ENCODE measurements around the gene PCSK9. TPM values are rescaled to one million over a fixed set of nuclear protein-coding genes. Genes with fewer than 3 reads are reported as not detected.
"Not testable (repeated sequence)": the region's sequence is repeated elsewhere in the genome, so short reads cannot be mapped to it uniquely, and the experiment has no call there.

Gene PCSK9
- total RNA-seq, 1 experiment from 2014 or later: 0.04 TPM

DNA sequence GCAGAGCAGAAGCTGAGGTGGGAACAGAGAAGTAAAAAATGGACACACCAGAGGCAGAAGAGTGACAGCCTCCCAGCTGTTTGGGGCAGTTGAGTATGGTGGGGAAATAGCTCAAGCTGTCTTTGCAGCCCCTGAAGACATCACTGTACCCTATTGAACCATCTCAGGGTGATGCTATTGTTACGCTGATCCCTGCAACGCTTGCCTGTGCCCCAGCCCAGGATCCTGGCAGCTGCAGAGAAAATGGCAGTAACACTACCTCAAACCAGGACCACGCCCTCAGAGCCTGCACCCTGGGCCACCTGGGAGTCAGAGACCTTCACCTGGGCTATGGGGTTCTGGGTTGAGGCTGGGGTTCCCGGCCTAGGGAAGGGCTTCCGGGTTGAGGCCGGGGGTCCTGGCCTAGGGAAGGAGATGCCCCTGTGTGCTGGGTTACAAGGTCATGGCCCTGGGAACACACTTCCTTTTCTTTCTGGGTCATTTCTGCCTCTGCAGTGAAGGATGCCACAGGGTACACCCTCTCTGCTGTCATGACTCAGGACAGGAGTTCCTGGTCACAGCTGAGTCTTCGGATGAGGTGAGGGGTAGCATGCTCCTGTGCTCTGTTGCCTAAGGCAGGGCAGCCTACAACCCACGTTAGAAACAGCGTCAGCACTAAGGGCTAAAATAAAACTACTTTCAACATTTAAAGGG is 29.0 kb upstream of the PCSK9 start:
- DNase-seq (ENCODE audit: low spot score): no peak

DNA sequence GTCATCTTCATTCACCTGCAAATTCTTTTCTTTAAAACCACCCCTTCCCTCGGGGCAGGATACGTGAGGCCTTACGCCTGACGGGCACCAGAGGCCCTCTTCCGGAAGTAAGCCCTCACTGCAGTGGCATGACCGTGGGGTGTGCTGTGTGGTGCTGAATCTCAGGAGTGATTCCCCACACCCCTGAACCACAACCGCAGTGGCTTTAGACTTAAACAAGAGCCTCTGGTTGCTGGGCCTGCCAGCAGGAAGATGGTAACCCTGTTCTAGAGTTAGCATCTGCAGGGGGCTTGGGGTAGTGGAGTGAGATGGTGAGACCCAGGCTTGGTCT is 28.5 kb upstream of the PCSK9 start:
- no peak for DNase-seq (ENCODE audit: low spot score)

DNA sequence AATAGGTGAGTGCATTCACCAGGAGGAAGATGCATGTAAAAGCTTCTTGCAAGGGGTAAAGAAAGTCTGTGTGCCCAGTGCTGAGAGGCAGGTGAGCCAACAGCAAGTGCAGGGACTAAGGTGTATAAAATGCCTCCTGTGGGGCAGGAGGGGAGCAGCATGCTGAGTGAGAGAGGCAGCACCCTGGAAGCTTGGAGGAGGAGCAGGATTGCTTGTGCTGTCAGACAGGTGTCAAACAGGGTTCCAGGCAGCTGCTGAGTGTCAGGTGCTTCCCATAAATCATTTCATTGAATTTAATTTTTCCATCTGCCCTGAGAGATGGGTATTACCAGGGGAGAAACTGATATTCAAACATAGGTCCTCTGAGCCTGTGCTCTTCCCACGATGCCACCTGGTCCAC is 26.7 kb upstream of the PCSK9 start:
- no peak for DNase-seq (ENCODE audit: low spot score)

DNA sequence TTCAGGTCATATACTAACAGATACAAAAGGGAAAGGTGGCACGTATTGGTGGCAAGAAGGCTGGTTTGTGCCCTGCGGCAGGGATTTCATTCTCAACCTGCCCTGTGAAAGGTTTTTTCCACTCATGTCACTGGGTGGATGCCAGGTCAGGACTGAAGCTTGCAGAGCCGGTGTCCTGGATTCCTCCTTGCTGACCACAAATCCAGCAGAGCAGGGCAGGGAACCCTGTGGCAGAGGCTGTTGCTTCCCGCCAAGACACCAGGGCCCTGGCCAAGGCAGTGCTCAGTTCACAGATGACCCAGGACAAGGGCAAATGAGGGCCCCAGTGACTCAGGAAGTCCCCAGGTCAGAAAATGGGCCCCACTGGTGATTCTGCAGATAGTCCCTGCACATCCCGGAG is 24.2 kb upstream of the PCSK9 start:
- no peak for DNase-seq (ENCODE audit: low spot score)

DNA sequence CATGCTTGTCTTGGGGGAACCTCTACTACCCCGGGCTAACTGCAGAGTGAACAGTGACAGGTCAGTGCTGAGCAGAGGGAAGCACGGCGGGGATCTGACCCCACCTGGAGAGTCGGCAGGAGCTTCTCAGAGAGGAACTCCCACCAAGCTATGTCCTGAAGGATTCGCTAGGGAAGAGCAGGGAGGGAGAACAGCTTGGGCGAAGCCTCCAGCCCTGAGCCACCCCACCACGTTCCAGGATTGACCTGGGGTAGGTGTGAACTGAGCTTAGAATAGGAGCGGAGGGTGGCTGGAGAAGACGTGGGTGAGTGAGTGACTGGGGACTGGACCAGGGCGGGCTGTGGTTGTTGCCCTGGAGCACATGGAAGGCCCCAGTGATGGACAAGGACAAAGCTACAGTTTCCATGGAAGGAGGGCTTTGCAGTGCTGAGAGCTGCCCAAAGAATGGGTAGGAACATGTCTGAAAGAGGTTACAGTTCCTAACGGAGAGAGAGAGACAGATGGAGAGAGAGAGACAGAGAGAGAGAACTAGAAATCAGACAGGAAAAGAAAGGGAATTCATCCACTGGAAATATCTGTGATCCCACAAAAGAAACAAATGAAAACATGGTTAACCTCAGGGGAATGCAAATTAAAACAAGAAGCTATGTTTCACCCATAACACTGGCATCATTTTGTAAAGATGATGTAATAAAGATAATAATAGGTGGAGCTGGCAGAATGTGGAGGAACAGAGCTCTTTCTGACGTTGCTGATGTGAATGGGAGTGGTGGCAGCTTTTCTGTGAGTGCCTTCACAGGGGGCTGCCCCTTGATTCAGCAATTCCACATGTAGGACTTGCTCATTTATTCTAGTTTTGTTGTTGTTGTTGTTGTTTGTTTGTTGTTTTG is 23.4 kb upstream of the PCSK9 start:
- DNase-seq (ENCODE audit: low spot score): no peak

DNA sequence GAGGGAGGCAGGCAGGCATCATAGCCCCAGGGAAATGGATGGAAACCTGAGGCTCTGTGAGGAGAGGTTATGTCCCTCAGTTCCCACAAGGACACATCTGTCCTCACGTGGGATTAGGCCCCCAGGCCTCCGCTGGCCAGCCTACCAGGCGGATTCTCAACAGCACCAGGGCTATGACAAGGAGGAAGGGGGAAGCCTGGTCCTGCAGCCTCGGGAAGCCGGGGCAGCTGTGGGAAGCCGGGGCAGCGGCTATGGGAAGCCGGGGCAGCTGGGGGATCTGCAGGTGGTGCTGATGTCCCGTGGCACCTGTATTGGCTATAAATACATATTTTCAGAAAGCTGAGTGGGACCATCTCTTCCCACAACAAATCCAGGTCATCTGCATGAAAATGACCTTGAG is 21.0 kb upstream of the PCSK9 start:
- DNase-seq (ENCODE audit: low spot score): no peak

DNA sequence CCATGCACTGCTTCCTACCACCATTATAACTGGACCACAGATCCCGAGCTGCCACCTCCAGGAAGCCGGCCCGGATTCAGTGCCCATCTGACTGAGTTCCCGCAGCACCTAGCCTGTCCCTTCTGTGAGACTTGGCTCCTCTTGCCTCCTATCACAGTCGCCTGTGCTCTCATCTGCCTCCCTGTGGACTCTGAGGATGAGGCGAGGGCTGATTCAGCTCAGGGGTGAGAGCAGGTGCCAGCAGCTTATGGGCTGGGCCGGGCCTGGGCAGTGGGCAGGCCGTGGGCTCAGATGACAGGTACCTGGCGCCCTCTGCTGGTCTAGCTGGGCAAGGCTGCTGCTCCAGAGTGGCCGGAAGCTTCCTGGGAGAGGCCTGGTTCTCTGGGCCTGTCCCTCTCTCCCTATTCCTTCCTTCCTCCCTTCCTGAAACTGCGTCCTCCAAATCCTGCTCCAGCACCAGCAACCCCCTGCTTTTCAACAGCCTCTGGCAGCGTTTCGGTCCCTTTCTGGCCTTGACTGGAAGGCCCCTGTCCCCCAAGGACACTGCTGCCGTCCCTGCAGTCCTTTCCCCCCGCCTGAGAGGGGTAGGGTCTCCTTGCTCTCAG is 17.3 kb upstream of the PCSK9 start:
- DNase-seq (ENCODE audit: low spot score): peak; percentile 95

DNA sequence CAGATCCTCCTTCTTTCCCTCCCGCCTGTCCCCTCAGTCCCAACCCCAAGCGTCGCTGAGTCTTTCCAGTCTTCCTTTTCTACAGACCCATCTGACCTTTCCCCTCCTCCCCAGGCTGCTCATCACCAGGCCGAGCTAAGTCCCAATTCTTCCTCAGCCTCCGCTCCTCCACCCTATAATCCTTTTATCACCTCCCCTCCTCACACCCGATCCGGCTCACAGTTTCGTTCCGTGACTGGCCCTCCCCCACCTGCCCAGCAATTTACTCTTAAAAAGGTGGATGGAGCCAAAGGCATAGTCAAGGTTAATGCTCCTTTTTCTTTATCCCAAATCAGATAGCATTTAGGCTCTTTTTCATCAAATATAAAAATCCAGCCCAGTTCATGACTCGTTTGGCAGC is 15.2 kb upstream of the PCSK9 start:
- DNase-seq (ENCODE audit: low spot score): not testable (repeated sequence)

DNA sequence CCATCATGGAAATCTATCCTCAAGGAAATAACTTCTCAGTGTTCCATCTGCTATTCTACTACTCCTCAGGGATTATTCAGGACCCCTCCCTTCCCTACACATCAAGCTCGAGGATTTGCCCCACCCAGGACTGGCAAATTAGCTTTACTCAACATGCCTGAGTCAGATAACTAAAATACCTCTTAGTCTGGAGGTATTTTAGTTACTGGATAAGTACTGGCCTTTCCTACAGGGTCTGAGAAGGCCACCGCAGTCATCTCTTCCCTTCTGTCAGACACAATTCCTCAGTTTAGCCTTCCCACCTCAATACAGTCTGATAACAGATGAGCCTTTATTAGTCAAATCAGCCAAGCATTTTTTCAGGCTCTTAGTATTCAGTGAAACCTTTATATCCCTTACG is 12.7 kb upstream of the PCSK9 start:
- not testable (repeated sequence) for DNase-seq (ENCODE audit: low spot score)

DNA sequence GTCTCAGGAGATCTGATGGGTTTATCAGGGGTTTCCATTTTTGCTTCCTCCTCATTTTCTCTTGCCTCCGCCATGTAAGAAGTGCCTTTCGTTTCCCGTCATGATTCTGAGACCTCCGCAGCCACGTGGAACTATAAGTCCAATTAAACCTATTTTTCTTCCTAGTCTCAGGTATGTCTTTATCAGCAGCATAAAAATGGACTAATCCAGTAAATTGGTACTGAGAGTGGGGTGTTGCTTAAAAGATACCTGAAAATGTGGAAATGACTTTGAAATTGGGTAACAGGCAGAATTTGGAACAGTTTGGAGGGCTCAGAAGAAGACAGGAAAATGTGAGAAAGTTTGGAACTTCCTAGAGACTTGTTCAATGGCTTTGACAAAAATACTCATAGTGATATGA is 8.2 kb upstream of the PCSK9 start:
- not testable (repeated sequence) for DNase-seq (ENCODE audit: low spot score)

DNA sequence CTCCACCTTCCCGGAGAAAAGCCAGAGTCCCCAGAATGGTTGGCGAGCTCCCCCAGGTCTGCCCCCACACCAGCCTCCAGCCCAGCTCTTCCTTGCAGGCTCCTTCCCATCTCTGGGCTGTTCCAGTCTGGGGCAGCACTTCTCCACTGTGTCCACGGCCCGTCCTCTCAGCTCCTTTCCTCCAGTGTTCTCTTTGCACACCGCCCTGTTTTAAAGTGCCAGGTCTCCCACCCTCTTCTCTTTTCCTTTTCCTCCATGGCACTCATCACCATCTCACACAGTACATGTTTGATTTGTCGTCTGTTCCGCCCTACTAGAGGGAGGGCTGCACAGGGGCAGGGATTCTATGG is 6.1 kb upstream of the PCSK9 start:
- DNase-seq (ENCODE audit: low spot score): no peak

DNA sequence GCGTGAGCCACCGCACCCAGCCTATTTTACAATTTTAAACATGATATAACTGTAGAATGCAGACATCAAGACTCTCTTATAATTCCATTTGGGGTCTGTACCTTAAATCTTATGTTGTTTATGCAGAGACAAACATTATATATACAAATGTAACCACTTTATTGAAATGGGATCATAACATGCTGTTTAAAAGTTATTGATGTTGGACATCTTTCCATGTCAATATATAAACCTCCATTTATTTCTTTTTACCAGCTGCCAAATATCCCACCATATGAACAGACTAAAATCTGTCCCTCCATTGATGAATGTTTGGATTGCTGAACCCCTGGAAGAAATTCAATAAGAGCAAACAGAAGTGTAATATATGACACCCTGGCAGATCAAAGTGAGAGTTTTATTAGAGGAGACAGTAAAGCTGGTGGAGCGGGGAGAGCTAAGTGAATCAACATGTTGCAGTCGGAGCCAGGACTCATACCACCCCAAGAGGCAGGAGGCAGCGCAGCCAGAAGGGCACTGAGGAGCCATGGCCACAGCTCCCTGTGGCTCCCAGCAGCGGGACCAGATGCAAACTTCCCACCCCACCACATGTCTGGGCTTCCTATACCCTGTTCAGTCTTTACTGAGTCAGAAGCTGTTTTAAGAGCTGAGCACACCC is 4.7 kb upstream of the PCSK9 start:
- DNase-seq (ENCODE audit: low spot score): no peak

DNA sequence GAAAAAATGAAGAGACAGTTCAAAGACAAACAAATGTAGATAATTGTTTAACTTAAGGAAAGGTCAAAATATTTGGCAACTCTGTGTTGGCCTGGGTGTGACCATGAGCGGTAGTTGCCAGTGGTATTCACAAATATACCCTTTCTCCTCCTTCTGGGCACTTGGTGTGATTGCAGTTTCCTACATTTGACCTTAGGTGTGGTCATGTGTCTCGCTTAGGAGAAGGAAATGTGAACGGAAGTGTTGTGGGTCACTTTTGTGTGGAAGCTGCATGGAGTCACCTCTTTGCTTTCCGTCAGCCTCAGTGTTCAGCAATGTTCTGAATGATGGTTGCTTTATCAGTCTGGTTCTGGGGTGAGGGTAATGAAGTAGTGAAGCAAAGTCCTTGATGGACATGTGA is 3.4 kb upstream of the PCSK9 start:
- DNase-seq (ENCODE audit: low spot score): no peak

DNA sequence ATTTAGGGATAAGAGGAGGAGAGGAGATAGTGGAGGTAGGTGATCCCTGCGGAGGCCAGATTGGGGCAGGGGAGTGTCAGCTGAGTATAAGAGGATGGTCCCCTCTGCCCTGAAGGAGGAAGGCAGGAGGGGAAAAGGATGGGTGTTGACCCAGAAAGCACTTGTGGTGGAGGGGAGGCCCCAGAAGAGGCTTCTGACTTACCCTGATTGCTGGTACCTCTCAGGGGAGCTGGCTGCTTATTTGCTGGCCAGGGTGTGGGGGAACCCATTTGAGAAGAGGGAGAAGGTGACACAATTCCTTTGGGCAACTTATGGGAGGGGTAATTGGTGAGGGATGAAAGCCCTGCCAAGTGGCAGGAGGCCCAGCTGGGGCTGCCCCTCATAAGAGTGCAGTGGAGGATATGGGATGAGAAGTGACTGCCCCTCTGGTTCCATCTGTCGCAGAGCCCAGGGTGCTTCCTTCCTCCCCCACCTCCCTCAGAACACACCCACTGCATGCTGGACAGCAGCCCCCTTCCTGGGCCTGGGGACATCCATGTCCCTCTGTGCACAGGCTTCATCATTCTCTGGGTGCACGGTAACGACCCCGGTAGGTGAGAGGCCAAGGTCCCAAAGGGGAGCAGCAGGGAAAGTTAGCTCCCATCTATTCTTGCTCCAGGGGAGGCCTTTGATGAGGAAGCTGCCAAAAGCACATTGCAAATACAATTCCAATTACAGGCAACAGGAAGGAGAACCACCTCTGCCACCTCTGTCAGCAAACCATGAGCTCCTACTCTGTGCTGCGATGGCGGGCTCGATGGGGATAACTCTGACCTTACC is 1.4 kb upstream of the PCSK9 start:
- DNase-seq (ENCODE audit: low spot score): no peak

DNA sequence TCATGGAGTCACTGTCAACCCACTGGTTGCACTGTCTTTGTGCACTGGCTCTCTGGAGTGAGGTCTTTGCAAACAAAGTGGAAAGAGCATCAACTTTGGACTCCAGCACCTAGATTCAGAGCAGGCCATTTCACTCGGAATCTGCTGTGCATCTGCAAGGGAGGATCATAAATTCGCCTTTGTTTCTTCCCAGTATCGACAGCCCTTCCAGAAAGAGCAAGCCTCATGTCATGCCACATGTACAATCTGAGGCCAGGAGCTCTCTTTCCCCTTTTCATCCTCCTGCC is 853 bp upstream of the PCSK9 start:
- no peak for DNase-seq (ENCODE audit: low spot score)

DNA sequence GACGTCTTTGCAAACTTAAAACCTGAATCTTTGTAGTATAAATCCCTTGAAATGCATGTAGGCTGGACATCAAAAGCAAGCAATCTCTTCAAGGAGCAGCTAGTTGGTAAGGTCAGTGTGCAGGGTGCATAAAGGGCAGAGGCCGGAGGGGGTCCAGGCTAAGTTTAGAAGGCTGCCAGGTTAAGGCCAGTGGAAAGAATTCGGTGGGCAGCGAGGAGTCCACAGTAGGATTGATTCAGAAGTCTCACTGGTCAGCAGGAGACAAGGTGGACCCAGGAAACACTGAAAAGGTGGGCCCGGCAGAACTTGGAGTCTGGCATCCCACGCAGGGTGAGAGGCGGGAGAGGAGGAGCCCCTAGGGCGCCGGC is 390 bp upstream of the PCSK9 start:
- no peak for DNase-seq (ENCODE audit: low spot score)

DNA sequence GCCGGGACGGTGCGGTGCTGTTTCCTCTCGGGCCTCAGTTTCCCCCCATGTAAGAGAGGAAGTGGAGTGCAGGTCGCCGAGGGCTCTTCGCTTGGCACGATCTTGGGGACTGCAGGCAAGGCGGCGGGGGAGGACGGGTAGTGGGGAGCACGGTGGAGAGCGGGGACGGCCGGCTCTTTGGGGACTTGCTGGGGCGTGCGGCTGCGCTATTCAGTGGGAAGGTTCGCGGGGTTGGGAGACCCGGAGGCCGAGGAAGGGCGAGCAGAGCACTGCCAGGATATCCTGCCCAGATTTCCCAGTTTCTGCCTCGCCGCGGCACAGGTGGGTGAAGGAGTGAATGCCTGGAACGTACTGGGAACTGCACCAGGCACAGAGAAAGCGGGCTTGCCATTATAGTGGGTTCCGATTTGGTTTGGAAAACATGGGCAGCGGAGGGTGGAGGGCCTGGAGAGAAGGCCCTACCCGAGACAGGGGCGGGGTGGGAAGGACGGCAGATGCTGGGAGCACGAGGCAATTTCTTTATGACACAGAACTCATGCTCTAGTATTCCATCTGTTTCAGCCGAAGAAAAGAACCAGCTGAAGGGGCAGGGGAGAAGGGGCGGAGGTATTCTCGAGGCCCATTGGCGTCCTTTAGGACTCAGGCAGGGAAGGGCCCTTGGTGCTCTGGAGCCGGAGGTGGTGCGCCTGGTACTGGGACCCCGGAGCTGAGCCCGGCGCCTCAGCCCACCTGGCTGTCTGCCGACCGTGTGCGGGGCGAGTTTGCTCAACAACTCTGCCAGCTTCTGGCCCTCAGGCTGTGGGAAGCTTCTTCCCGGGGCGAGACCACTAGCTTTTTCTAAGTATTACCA is 960 bp downstream of the PCSK9 start:
- DNase-seq (ENCODE audit: low spot score): no peak

DNA sequence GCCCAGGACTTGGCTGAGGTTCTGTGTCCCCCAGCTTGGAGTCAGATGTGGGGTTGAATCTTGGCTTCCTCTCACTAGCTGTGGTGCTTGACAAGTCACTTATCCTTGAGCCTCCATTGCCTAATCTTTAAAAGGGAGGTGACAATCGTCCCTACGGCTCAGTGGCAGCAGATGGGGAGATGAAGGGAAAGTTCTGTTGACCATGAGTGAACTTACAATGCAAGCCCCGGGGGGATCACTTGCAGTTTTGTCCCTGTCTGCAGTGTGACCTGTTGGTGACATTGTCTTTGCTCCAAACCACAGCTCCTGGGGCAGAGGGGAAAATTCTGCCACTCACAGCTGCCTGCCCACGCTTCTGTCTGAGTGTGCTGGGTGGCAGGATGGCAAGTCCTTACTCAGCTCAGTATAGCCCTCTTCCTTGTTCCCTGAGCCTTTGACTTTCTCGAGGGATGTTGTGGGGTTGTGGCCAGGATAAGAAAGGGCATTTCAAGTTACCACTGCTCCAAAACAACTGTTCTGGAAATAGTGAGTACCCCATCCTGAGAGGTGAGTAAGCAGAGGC is 1.7 kb downstream of the PCSK9 start:
- no peak for DNase-seq (ENCODE audit: low spot score)

DNA sequence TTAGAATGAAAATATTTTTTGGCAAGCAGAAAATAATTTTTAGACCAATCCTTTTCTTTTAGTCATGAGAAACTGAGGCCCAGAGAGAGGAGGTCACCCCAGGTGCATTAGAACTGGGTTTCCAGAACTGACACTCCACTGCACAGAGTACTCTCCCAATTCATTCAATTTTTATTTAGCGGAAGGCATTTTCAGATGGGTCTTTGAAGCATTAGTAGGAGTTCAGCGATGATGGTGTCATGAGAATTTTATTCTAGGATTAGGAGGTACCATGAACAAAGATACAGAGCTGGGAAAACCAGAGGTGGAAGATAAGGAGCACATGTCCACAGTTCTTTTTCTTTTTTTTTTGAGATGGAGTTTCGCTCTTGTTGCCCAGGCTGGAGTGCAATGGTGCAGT is 2.3 kb downstream of the PCSK9 start:
- no peak for DNase-seq (ENCODE audit: low spot score)

DNA sequence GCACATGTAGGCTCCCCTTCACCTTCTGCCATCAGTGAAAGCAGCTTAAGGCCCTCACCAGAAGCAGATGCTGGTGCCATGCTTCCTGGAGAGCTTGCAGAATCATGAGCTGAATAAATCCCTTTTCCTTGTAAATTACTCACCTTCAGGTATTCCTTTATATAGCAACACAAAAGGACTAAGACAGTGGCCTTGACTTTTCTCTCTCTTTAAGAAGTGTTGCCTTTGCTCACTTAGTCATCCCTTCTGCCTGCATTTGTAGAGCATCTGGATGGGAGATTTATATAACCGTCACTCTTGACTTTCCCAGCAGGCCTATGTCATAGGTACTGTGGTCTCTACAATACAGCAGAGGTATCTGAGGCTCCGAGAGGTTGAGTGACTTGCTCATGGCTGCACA is 3.7 kb downstream of the PCSK9 start:
- no peak for DNase-seq (ENCODE audit: low spot score)

DNA sequence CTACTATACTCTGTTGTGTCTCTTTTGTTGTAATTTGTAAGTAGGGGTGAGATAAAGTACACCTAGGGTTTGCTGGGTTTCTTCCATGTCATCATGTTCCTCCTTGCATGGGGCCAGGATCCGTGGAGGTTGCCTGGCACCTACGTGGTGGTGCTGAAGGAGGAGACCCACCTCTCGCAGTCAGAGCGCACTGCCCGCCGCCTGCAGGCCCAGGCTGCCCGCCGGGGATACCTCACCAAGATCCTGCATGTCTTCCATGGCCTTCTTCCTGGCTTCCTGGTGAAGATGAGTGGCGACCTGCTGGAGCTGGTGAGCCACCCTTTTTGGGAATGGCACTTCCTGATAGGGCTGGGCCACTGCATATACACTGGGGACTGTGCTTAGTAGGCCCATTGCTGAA is 4.4 kb downstream of the PCSK9 start:
- DNase-seq (ENCODE audit: low spot score): no peak

Measured in H4 (cell line).